Epithelial cell of prostate (primary cell): ENCODE data around the gene TEAD2.
A peak's percentile ranks its signal among the peaks of the same experiment; 100 is the strongest.
"Not testable (repeated sequence)": the region's sequence is repeated elsewhere in the genome, so short reads cannot be mapped to it uniquely, and the experiment has no call there.

Source experiments
- DNase-seq: peaks from one replicate; pipeline ENCODE4 v3.0.0-alpha.2; 2011; ENCODE audit warnings: low read depth, low spot score
- H3K27ac ChIP-seq: fragments of 450-650 bp; 2 replicates; pipeline ENCODE4 v1.5.1; 2017; ENCODE audit warnings: mild to moderate bottlenecking

Gene TEAD2

GRCh38 chr19:49389406-49389805, 27.2 kb upstream of the TEAD2 start:
- no peak for DNase-seq
- H3K27ac ChIP-seq, result no peak overlapping the region

DNA sequence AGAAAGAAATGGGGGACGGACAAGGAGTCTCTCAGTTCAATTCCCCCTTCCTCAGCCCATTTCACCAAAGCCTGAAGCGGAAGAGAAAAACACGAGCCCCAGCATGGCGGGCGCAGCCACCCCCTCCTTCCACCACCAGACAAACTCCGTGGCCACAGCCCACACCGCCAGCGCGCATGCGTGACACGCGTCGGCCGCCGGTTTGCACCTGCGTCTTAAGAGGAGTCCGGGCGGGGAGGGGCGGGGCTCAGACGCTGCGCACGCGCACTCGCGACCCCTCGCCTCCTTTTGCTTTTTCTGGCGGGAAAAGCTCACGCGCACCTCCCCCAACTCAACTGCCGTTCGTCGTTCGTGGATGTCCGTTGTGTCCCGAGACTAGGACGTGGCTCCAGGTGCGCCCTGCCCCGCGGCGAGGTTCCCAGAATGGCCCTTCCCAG, 25.7 kb upstream of the TEAD2 start, which contains the start of gene KASH5:
TSS of gene KASH5 (plus strand) at position 314 of the 437 bp plus-strand sequence. CDS start 2,635 bp downstream, outside the sequence.
- DNase-seq, result no peak
- H3K27ac ChIP-seq, result no peak within 1 kb of the TSS

DNA sequence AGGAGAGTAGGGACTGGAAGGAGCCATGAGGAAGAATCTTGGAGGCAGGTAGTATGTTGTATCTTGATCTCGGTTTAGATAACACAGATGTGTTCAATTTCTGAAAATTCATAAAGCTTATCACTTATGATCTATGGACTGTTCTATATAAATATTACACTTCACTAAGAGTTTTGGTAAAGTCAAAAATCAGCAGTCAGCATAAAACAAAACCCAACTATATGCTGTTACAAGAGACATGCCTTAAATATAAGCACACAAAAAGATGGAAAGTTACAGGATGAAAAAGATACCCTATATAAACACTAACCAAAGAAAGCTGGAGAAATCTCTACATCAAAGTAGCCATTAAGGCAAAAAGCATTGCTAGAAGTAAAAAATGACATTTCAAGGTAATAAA, 21.4 kb upstream of the TEAD2 start:
- DNase-seq, result no peak
- H3K27ac ChIP-seq, result no peak overlapping the region

DNA sequence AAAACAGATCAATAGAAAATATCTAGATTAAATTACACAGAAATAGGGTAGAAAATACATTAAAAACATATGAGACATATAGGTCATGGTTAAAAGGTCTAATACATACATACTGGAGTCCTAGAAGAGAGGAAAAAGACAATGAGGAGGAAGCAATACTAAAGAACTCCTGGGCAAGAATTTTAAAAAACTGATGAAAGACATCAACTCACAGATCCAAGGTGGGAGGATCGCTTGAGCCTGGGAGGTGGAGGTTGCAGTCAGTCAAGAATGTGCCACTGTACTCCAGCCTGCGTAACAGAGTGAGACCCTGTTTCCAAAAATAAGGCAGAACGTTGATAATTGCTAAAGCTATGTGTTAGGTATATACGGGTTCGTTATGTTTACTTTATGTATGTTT, 20.4 kb upstream of the TEAD2 start:
- H3K27ac ChIP-seq, result no peak overlapping the region
- no peak for DNase-seq

- H3K27ac ChIP-seq, result no peak overlapping the region
- DNase-seq, result no peak
Observed at GRCh38 chr19:49380391-49380790, 18.2 kb upstream of the TEAD2 start.

DNA sequence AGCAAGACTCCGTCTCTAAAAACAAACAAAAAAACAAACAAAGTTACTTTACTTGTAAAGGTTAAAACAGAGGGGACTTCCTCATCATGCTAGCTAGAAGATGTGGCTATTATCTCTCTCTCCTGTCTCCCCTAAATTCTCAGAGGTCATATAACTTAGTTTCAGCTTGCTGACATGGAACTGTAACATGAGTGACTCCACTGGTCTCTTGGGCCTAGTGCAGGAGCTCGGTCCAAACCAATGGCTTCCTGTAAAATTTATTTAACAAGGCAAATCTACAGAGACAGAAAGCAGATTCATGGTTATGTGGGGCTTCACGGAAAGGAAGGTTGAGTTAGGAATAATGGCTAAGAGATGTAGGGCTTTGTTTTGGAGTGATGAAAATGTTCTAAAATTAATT, 16.3 kb upstream of the TEAD2 start:
- no peak overlapping the region for H3K27ac ChIP-seq
- DNase-seq, result no peak

GRCh38 chr19:49374665-49375434, 12.6 kb upstream of the TEAD2 start:
- no peak overlapping the region for H3K27ac ChIP-seq
- DNase-seq, result no peak

- DNase-seq, H3K27ac ChIP-seq: not testable (repeated sequence)
Observed at GRCh38 chr19:49373174-49373573, 11.0 kb upstream of the TEAD2 start.

GRCh38 chr19:49371184-49371583, 9.0 kb upstream of the TEAD2 start:
- DNase-seq, result no peak
- no peak overlapping the region for H3K27ac ChIP-seq

GRCh38 chr19:49368711-49369358, 6.6 kb upstream of the TEAD2 start:
- H3K27ac ChIP-seq, result no peak overlapping the region
- no peak for DNase-seq

- no peak overlapping the region for H3K27ac ChIP-seq
- DNase-seq, result no peak
Observed at GRCh38 chr19:49366110-49366509, 3.9 kb upstream of the TEAD2 start.

DNA sequence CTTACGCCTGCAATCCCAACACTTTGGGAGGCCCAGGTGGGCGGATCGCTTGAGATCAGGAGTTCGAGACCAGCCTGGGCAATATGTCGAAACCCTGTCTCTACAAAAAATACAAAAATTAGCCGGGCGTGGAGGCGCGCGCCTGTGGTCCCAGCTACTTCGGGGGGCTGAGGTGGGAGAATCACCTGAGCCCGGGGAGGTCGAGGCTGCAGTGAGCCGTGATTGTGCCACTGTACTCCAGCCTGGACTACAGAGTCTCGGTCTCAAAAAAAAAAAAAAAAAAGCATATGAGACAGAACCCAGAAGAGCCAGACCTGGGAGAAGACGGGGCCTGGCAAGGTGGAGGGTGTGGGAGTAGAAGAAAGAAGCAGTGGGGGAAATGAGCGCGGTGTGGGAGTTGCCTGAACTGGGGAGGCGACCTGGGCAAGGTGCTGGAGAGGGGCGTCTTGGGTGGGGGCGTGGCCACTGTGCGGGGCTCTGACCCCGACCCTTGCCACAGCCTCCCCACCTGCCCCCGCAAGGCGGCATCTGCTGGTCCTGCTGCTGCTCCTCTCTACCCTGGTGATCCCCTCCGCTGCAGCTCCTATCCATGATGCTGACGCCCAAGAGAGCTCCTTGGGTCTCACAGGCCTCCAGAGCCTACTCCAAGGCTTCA, 2.0 kb upstream of the TEAD2 start:
- no peak for DNase-seq
- no peak overlapping the region for H3K27ac ChIP-seq

DNA sequence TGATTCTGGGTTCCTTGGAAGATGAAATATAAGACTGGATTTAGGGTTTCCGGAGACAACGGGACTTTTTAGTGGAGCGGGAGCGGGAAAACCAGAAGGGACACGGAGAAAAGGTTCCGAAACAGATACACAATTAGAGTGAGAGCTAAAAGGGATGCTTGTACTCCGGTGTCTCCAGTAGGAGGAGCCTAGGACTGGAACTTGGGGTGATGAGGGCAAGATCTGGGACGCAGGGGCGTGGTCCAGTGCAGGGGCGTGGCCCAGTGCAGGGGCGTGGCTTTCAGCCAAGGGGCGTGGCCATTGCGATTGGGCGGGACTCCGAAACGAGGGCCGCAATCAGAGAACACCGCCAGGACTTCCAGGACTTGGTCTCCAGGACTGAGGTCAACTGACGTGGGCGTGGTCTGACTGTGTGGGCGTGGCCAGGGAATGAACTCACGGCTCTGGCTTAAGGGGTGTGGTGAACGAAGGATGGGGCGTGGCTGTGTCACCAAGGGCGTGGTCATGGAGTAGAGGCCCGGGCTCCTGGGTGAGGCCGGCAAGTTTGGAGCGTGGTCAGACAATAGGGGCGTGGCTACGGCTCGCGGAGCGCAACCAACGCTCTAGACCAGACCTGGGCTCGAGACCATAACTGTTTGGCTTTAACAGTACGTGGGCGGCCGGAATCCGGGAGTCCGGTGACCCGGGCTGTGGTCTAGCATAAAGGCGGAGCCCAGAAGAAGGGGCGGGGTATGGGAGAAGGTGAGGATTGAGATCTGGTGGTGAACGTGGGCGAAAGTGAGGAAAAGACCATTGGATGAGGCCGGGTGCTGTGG, 1.3 kb upstream of the TEAD2 start, which contains the start of gene DKKL1:
TSS of gene DKKL1 (plus strand) at position 610 of the 815 bp plus-strand sequence. CDS start at position 732, 122 bp downstream.
- no peak within 1 kb of the TSS for H3K27ac ChIP-seq
- DNase-seq, result peak; percentile 92

DNA sequence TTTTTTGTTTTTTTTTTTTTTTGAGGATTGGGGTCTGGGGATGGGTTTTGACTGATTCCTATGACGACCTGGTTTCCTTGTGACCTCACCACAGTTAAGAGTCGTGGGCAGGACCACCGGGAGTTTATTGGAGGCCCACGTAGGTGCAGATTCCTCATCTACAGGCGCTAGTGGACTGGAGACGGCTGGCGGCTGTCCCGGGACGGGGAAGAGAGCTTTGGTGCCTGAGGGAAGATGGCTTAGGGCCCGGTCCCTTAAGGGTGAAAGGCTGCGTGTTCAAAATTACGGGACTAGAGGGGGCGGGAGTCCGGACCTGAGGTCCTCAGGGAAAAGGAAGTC, 682 bp upstream of the TEAD2 start:
- no peak overlapping the region for H3K27ac ChIP-seq
- DNase-seq, result no peak

DNA sequence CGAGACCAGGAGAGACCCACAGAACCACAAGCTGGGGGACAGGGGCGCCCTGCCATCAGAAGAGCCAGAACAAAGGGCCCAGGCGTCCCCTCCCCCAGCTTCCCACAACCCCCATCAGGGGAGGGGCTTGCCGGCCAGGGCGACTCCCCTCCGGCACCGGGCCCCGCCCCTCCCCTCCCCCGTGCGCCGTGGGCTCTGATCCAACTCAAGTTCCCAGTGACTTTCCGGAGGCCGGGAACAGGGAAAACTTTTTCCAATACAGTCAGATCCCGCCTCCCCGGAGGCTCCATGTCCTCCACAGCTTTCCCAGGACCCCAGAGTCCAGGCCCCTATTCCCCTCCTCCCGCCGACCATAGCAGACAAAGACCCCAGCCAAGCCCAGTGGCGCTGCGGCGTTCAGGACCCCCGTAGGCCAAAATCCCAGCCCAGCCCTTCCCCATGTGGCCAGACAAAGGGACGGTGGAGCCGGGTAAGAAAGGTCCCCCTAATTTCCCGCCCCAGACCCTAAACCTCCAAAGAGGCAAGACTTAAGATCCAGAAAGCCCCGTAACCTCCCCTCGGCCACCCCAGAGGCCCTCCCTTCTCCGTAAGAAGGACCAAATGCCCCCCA, 673 bp downstream of the TEAD2 start:
- no peak overlapping the region for H3K27ac ChIP-seq
- DNase-seq, result no peak

- H3K27ac ChIP-seq, result no peak overlapping the region
- DNase-seq, result no peak
Observed at GRCh38 chr19:49359851-49360820, 2.1 kb downstream of the TEAD2 start.

DNA sequence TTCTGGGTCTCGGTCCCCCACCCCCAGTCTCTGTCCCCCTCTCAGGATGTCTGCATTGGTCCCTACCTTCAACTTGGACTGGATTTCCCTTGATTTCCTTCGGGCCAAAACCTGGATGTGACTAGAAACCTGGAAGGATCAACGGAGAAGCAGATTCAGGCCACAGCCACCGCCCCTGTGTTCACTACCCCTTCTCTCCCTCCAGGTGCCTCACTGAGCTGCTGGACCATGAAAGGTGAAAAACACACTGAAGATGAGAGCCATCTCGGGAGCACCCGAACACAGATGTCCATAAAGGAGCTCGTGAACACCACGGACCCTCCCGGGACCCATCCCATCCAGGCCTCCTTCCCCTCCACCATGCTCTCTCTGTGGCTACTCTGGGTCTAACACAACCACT, 5.0 kb downstream of the TEAD2 start:
- H3K27ac ChIP-seq, result no peak overlapping the region
- no peak for DNase-seq

DNA sequence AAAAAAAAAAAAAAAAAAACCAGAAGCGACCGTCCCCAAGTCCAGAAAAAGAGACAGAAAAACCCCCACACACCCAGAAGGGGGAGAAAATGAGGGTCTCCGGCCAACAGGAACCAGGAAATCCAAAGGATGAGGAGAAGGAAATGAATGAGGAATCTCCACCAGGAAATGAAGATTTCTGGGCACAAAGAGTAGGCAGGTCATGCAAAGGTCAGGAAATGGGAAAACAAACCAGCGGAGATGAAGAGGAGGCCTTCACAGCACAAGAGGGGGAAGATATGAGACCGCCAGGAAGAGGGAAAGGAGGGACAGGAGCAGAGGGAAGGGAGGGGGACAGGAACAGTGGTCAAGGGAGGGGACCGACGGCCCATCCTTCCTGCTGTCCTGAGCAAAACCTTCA, 5.8 kb downstream of the TEAD2 start:
- no peak for DNase-seq
- no peak overlapping the region for H3K27ac ChIP-seq

- DNase-seq, result no peak
- no peak overlapping the region for H3K27ac ChIP-seq
Observed at GRCh38 chr19:49355909-49356353, 6.3 kb downstream of the TEAD2 start.
